HCT116 (cell line): ENCODE measurements around the gene NEMP1. TPM values are rescaled to one million over a fixed set of nuclear protein-coding genes. Genes with fewer than 3 reads are reported as not detected.

Experiments used
- ATAC-seq: fragments of 200-7000 bp; cut with Tn5 transposase; 2 replicates; pipeline ENCODE4 v1.9.1; 2020; ENCODE audit warnings: mild to moderate bottlenecking, moderate library complexity
- BruUV-seq: library from RNA; stranded (reverse); fragments of 400-500 nt; replicated peaks from 2 replicates; lab custom pipeline; 2021; lab: Mats Ljungman, UMichigan
- CTCF ChIA-PET: fragments of 300-600 bp; sonication (Branson Sonifier 250); formaldehyde crosslinking; loops from one replicate; lab custom pipeline; 2021; ENCODE audit warnings: antibody characterized with exemption; lab: Charles Lee
- POLR2A ChIA-PET: fragments of 300-600, 350-600 bp; sonication (Branson Sonifier 250); formaldehyde crosslinking; loops from one replicate; lab custom pipeline; 2021; ENCODE audit warnings: antibody characterized with exemption; lab: Charles Lee
- RAD21 ChIA-PET, 2 experiments: fragments of 300-600 bp; sonication (Branson Sonifier 250); formaldehyde crosslinking; loops; one replicate each; lab custom pipeline; 2023; ENCODE audit warnings: low total read pairs in 2 of 2; ENCODE audit not compliant: uncharacterized antibody in 2 of 2, unreplicated experiment in 2 of 2, low non-redundant PET in 1 of 2; lab: Charles Lee
- DNase-seq: peaks from one replicate; pipeline ENCODE4 v3.0.0-alpha.2; 2010; ENCODE audit warnings: low read depth, low spot score
- H2AFZ ChIP-seq: fragments of 200-600 bp; shearing (Covaris generic), sonication (generic); 2 replicates; pipeline ENCODE4 v1.6.1; 2017; ENCODE audit warnings: low read depth, mixed run types, mixed read lengths, antibody characterized with exemption, low read length; ENCODE audit not compliant: poor library complexity, severe bottlenecking
- H3K27ac ChIP-seq: 2 replicates; pipeline ENCODE4 v1.5.1; 2012; ENCODE audit warnings: low read depth, low read length
- H3K27me3 ChIP-seq: fragments of 200-600 bp; sonication (generic); 2 replicates; pipeline ENCODE4 v1.6.1; 2016; ENCODE audit warnings: mixed run types, low read length, mixed read lengths; ENCODE audit not compliant: insufficient read depth
- H3K36me3 ChIP-seq, 2 experiments: fragments of 200-500 bp in 1 of 2; fragments of 200-600 bp in 1 of 2; sonication (Bioruptor generic) in 1 of 2; sonication (generic) in 1 of 2; 2 replicates each; pipeline versions ENCODE4 v1.5.1 to v1.6.1; 2014 to 2016; ENCODE audit warnings: low read length in 2 of 2, inconsistent platforms in 1 of 2, mixed read lengths in 1 of 2, mixed run types in 1 of 2; ENCODE audit not compliant: insufficient read depth in 2 of 2, control insufficient read depth in 1 of 2
- H3K4me1 ChIP-seq, 2 experiments: fragments of 200-600 bp in 1 of 2; sonication (generic) in 1 of 2; 2 replicates each; pipeline versions ENCODE4 v1.5.1 to v1.6.1; 2012 to 2017; ENCODE audit warnings: low read length in 2 of 2, inconsistent platforms in 1 of 2, mild to moderate bottlenecking in 1 of 2, mixed read lengths in 1 of 2, mixed run types in 1 of 2, moderate library complexity in 1 of 2; ENCODE audit not compliant: insufficient read depth in 2 of 2, control insufficient read depth in 1 of 2
- H3K4me2 ChIP-seq: fragments of 200-600 bp; sonication (generic); 2 replicates; pipeline ENCODE4 v1.6.1; 2017; ENCODE audit warnings: mixed run types, low read length, mixed read lengths
- H3K4me3 ChIP-seq, 2 experiments: fragments of 200-600 bp in 1 of 2; sonication (generic) in 1 of 2; replicated peaks in 1 of 2; 2 replicates each; pipeline ENCODE4 v1.5.1; 2011 to 2016; ENCODE audit warnings: low read length in 2 of 2, control low read depth in 1 of 2, low read depth in 1 of 2, mild to moderate bottlenecking in 1 of 2, mixed read lengths in 1 of 2, mixed run types in 1 of 2
- H3K79me2 ChIP-seq: fragments of 200-600 bp; sonication (generic); 2 replicates; pipeline ENCODE4 v1.6.1; 2017; ENCODE audit warnings: mild to moderate bottlenecking, mixed run types, low read length, moderate library complexity, mixed read lengths; ENCODE audit not compliant: insufficient read depth
- H3K9ac ChIP-seq: fragments of 200-600 bp; sonication (generic); 2 replicates; pipeline ENCODE4 v1.6.1; 2016; ENCODE audit warnings: low read length, mixed read lengths
- H3K9me2 ChIP-seq: fragments of 200-600 bp; sonication (generic), shearing (Covaris generic); 2 replicates; pipeline ENCODE4 v1.6.1; 2017; ENCODE audit warnings: mixed run types, mild to moderate bottlenecking, moderate library complexity; ENCODE audit not compliant: insufficient read depth
- H3K9me3 ChIP-seq, 2 experiments: fragments of 200-500 bp in 1 of 2; fragments of 200-600 bp in 1 of 2; sonication (Bioruptor generic) in 1 of 2; sonication (generic) in 1 of 2; 2 replicates each; pipeline ENCODE4 v1.6.1; 2014 to 2017; ENCODE audit warnings: low read length in 2 of 2, mixed read lengths in 2 of 2, inconsistent platforms in 1 of 2, low read depth in 1 of 2, mild to moderate bottlenecking in 1 of 2, mixed run types in 1 of 2, moderate library complexity in 1 of 2; ENCODE audit not compliant: control insufficient read depth in 1 of 2, insufficient read depth in 1 of 2
- H4K20me1 ChIP-seq: fragments of 200-600 bp; sonication (generic), shearing (Covaris generic); 2 replicates; pipeline ENCODE4 v1.6.1; 2017; ENCODE audit warnings: mixed run types, mild to moderate bottlenecking, moderate library complexity; ENCODE audit not compliant: insufficient read depth
- CEBPB ChIP-seq: IDR thresholded peaks from 2 replicates; pipeline ENCODE4 v1.6.1; 2012; ENCODE audit warnings: low read depth
- ELF1 ChIP-seq: IDR thresholded peaks from 2 replicates; pipeline ENCODE4 v1.6.1; 2012; ENCODE audit warnings: low read depth, borderline replicate concordance
- EZH2phosphoT487 ChIP-seq: fragments of 200-600 bp; IDR thresholded peaks from 2 replicates; pipeline ENCODE4 v1.6.1; 2018; ENCODE audit warnings: antibody characterized with exemption, borderline replicate concordance
- POLR2A ChIP-seq: IDR thresholded peaks from 2 replicates; pipeline ENCODE4 v1.7.0; 2011; ENCODE audit warnings: borderline replicate concordance; ENCODE audit not compliant: insufficient read depth, insufficient read length; ENCODE audit errors: extremely low read depth
- POLR2AphosphoS5 ChIP-seq: IDR thresholded peaks from 2 replicates; pipeline ENCODE4 v1.6.1; 2011; ENCODE audit warnings: mild to moderate bottlenecking, low read depth, low read length, moderate library complexity
- SIN3A ChIP-seq: IDR thresholded peaks from 2 replicates; pipeline ENCODE4 v1.6.1; 2012; ENCODE audit warnings: low read depth
- ZFX ChIP-seq: fragments of 450-650 bp; IDR thresholded peaks from 2 replicates; pipeline ENCODE4 v1.6.1; 2017
- intact Hi-C: fragments of 100-400 bp; cut with micrococcal nuclease; formaldehyde crosslinking; loops from 2 replicates; pipeline ENCODE4 v1.10.0; 2022
- total RNA-seq: library from RNA; stranded (reverse); gene quantifications from one replicate; pipeline ENCODE4 v1.2.1, GENCODE V29; 2021; ENCODE audit not compliant: unreplicated experiment
- TF ChIP-seq, protein P1 (sequence below): IDR thresholded peaks from 2 replicates; pipeline ENCODE4 v1.6.1; 2011; ENCODE audit warnings: mild to moderate bottlenecking, low read length, moderate library complexity; ENCODE audit not compliant: insufficient replicate concordance; ENCODE audit errors: extremely low read depth
- TF ChIP-seq, protein P2 (sequence below): IDR thresholded peaks from 2 replicates; pipeline ENCODE4 v1.6.1; 2012
- TF ChIP-seq, protein P3 (sequence below), 3 experiments: fragments of 200-600 bp in 1 of 3; sonication (generic) in 1 of 3; IDR thresholded peaks in 2 of 3; conservative IDR thresholded peaks in 1 of 3; 2 replicates each; pipeline ENCODE4 v1.5.1; 2012 to 2017; ENCODE audit warnings: low read depth in 2 of 3, low read length in 2 of 3, antibody characterized with exemption in 1 of 3, borderline replicate concordance in 1 of 3, control low read depth in 1 of 3, mild to moderate bottlenecking in 1 of 3, mixed read lengths in 1 of 3, mixed run types in 1 of 3, moderate library complexity in 1 of 3; ENCODE audit not compliant: insufficient read depth in 1 of 3

The NEMP1 gene
- total RNA-seq, 1 experiment from 2014 or later, result 35.2 TPM

DNA sequence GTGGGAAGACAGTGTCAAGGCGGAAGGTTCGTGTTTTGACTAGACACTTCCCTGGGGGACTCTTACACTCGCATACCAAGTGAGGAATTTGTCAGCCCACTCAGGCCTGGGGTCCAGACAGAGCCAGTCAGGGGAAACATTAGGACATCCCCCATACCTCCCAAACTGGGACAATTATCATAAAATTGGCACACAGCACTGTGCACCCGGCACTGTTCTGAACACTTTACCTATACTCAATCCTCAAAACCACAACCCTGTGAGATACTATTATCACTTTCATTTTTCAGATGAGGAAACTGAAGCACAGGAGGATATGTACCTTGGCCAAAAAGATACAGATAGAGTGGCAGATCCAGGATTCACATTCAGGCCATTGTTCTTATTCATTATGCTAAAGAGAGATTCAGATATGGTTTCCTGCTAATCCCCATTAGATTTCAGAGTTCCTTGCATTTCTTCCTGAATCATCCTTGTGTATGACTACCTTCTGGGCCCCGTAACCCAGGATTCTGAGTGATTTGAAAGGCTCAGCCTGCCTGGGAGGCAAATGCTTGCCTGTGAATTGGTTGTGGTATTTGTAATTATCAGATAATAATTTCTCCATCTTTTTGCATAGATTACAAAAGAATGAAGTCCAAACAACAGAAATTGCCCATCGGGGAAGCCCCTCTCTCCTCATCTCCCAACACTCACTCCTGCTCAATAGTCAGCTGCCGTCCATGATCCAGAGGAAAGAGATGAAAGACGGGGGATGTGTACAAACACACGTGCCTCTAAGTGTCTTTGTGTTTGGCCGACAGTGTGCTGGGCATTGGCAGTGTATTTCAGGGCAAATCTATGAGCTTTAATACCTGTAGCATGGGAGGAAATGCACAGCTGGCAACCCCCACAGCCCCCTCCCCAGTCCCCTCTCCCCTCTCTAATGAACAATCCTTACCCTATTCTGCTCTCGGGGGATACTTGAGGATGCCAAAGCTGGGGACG is 66.9 kb downstream of the NEMP1 start:
- DNase-seq (no peak), ATAC-seq (no peak)
- Histone ChIP-seq H3K36me3 (no peaks in the 10 kb centered on the region), H3K9ac (no peak overlapping the region), H3K4me1 (peaks cover 0 to 13% of the 10 kb centered on the region in 2 experiments; a peak in 2 of 4 replicates), H3K27me3 (peaks cover 28% of the 10 kb centered on the region; the same call in 1 of the 2 replicates), H3K9me3 (no peaks in the 10 kb centered on the region), H2AFZ (no peak overlapping the region), H3K9me2 (no peaks in the 10 kb centered on the region), H3K27ac (no peak overlapping the region), H3K4me2 (no peak overlapping the region), H4K20me1 (no peaks in the 10 kb centered on the region), H3K4me3 (no peak overlapping the region), H3K79me2 (no peaks in the 10 kb centered on the region)
- TF ChIP-seq, protein P1, sequence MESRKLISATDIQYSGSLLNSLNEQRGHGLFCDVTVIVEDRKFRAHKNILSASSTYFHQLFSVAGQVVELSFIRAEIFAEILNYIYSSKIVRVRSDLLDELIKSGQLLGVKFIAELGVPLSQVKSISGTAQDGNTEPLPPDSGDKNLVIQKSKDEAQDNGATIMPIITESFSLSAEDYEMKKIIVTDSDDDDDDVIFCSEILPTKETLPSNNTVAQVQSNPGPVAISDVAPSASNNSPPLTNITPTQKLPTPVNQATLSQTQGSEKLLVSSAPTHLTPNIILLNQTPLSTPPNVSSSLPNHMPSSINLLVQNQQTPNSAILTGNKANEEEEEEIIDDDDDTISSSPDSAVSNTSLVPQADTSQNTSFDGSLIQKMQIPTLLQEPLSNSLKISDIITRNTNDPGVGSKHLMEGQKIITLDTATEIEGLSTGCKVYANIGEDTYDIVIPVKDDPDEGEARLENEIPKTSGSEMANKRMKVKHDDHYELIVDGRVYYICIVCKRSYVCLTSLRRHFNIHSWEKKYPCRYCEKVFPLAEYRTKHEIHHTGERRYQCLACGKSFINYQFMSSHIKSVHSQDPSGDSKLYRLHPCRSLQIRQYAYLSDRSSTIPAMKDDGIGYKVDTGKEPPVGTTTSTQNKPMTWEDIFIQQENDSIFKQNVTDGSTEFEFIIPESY, result no peak
- TF ChIP-seq ELF1 (no peak), POLR2A (no peak), ZFX (no peak), SIN3A (no peak), CEBPB (no peak), EZH2phosphoT487 (no peak), POLR2AphosphoS5 (no peak)
- TF ChIP-seq, protein P2, sequence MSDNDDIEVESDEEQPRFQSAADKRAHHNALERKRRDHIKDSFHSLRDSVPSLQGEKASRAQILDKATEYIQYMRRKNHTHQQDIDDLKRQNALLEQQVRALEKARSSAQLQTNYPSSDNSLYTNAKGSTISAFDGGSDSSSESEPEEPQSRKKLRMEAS, result no peak
- TF ChIP-seq, protein P3, sequence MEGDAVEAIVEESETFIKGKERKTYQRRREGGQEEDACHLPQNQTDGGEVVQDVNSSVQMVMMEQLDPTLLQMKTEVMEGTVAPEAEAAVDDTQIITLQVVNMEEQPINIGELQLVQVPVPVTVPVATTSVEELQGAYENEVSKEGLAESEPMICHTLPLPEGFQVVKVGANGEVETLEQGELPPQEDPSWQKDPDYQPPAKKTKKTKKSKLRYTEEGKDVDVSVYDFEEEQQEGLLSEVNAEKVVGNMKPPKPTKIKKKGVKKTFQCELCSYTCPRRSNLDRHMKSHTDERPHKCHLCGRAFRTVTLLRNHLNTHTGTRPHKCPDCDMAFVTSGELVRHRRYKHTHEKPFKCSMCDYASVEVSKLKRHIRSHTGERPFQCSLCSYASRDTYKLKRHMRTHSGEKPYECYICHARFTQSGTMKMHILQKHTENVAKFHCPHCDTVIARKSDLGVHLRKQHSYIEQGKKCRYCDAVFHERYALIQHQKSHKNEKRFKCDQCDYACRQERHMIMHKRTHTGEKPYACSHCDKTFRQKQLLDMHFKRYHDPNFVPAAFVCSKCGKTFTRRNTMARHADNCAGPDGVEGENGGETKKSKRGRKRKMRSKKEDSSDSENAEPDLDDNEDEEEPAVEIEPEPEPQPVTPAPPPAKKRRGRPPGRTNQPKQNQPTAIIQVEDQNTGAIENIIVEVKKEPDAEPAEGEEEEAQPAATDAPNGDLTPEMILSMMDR (IDR thresholded peaks at IDR 0.05 in 2 of 3, conservative IDR thresholded peaks at IDR 0.05 in 1 of 3; ENCODE audit: borderline replicate concordance in 1 of 3, insufficient read depth in 1 of 3, low read depth in 2 of 3, low read length in 2 of 3), result no peak
- ChIA-PET CTCF (interaction anchor here (0.9 kb wide), 1 partner anchor 10 kb away, joined by 3 read pairs; no protein-coding TSS in a partner anchor), POLR2A (no interaction called here), RAD21 (no interaction called here)
- intact Hi-C loops, result no loop called here
- no TSS peak for BruUV-seq
